BJ (cell line): ENCODE results near the gene TRMT11. TPM values are rescaled to one million over a fixed set of nuclear protein-coding genes. Genes with fewer than 3 reads are reported as not detected.

Source experiments
- CTCF ChIA-PET: fragments of 350-600 bp; formaldehyde crosslinking; extraction: SDS; loops from one replicate; lab custom pipeline; 2021; ENCODE audit warnings: antibody characterized with exemption, inconsistent platforms; lab: Yijun Ruan, JAX
- POLR2A ChIA-PET: fragments of 300-600 bp; sonication (Branson Sonifier 250); formaldehyde crosslinking; extraction: SDS; loops from one replicate; lab custom pipeline; 2021; ENCODE audit warnings: antibody characterized with exemption; lab: Charles Lee
- DNase-seq: peaks from one replicate; pipeline ENCODE4 v3.0.0-alpha.2; 2011; ENCODE audit warnings: low read depth
- H3K27me3 ChIP-seq: 2 replicates; pipeline ENCODE4 v1.6.0; 2011; ENCODE audit warnings: low read length; ENCODE audit not compliant: control insufficient read depth, insufficient read depth
- H3K36me3 ChIP-seq: 2 replicates; pipeline ENCODE4 v1.5.1; 2011; ENCODE audit warnings: low read length; ENCODE audit not compliant: control insufficient read depth, insufficient read depth
- H3K4me3 ChIP-seq: 2 replicates; pipeline ENCODE4 v1.5.1; 2011; ENCODE audit warnings: low read depth, mild to moderate bottlenecking, control low read depth, low read length
- polyA plus RNA-seq: library from polyadenylated mRNA; depleted of rRNA; stranded (reverse); fragments of >200 nt; gene quantifications from 2 replicates; pipeline ENCODE4 v1.2.3, GENCODE V29; 2011
- TF ChIP-seq, protein P1 (sequence below): IDR thresholded peaks from 2 replicates; pipeline ENCODE4 v1.5.1; 2011; ENCODE audit warnings: low read depth, mild to moderate bottlenecking, control low read depth, inconsistent platforms, low read length, moderate library complexity; ENCODE audit not compliant: insufficient read depth

TRMT11 gene
- polyA plus RNA-seq, 1 experiment = 10.1 TPM

DNA sequence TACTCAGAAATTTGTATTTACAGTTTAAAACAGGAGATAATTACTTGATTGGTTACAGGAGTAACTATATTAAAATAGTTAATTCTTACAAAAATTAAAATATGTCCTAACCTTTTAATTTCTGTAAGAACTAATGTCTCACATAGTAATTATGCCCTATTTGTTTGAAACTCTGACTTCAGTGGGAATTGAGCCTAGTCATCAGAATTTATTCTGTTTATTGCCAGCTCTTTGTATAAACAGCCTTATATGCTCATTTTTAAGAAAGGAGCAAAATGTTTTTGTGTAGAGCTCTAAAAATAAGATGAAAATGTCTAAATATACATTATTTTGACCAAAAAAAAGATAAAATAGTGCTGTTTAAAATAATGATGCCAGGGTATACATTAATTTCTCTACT lies 21.5 kb downstream of the TRMT11 start:
- H3K4me3 ChIP-seq = no peak overlapping the region
- CTCF ChIA-PET = interaction anchor here (1.1 kb wide), 1 partner anchor 13 kb away, joined by 3 read pairs; no protein-coding TSS in a partner anchor
- POLR2A ChIA-PET = interaction anchor here (0.6 kb wide), 1 partner anchor 917 kb away, joined by 4 read pairs; no protein-coding TSS in a partner anchor
- no peaks in the 10 kb centered on the region for H3K27me3 ChIP-seq
- TF ChIP-seq, protein P1, sequence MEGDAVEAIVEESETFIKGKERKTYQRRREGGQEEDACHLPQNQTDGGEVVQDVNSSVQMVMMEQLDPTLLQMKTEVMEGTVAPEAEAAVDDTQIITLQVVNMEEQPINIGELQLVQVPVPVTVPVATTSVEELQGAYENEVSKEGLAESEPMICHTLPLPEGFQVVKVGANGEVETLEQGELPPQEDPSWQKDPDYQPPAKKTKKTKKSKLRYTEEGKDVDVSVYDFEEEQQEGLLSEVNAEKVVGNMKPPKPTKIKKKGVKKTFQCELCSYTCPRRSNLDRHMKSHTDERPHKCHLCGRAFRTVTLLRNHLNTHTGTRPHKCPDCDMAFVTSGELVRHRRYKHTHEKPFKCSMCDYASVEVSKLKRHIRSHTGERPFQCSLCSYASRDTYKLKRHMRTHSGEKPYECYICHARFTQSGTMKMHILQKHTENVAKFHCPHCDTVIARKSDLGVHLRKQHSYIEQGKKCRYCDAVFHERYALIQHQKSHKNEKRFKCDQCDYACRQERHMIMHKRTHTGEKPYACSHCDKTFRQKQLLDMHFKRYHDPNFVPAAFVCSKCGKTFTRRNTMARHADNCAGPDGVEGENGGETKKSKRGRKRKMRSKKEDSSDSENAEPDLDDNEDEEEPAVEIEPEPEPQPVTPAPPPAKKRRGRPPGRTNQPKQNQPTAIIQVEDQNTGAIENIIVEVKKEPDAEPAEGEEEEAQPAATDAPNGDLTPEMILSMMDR = no peak
- DNase-seq = no peak
- no peaks in the 10 kb centered on the region for H3K36me3 ChIP-seq

DNA sequence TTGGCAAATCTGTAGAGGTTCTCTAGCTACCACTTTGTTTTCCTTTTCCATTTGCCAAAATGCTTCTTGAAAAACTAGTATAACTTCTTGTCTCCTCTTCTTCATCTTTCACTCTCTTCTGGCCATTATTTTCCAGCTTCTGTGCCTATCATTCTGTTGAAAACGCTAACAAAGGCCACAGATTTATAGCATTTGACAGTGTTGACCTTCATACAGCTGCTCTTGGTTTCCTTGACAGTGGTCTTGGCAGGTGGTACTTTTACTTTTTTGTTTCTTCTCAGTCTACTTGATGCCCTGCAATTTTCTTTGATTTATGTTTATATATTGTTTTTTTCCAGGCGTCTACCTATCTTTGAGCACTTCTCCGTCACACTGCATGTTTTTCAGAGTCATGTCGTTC lies 23.7 kb downstream of the TRMT11 start:
- TF ChIP-seq, protein P1 = no peak
- no peak overlapping the region for H3K4me3 ChIP-seq
- ChIA-PET CTCF (interaction anchor here (1.1 to 4.0 kb wide), 2 partner anchors 14 to 23 kb away, joined by 3 to 13 read pairs; no protein-coding TSS in a partner anchor), POLR2A (no interaction called here)
- no peak for DNase-seq
- no peaks in the 10 kb centered on the region; the same call in 1 of the 2 replicates for H3K36me3 ChIP-seq
- no peaks in the 10 kb centered on the region for H3K27me3 ChIP-seq

DNA sequence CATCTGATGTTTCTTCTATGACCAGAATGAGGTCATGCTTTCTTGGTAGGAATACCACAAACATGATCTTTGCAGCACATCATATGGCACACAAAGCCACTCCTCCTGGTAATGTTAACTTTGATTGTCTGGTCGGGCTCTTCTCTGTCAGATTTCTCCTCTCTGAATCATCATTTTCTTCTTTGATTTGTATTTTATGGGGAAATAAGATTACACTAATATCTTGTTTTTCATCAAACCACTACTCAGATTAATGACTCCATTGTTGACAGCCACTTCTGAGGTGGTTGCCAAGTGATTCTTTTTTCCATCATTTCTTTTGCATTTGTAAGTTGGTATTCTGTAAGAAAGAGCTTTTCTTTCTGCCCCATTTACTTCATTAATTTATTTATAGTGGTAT lies 29.5 kb downstream of the TRMT11 start:
- Histone ChIP-seq H3K27me3 (no peaks in the 10 kb centered on the region), H3K4me3 (no peak overlapping the region), H3K36me3 (peaks cover under 1% of the 10 kb centered on the region; the same call in 1 of the 2 replicates)
- POLR2A ChIA-PET = no interaction called here
- DNase-seq = no peak
- TF ChIP-seq, protein P1 = no peak
- CTCF ChIA-PET = no interaction called here

DNA sequence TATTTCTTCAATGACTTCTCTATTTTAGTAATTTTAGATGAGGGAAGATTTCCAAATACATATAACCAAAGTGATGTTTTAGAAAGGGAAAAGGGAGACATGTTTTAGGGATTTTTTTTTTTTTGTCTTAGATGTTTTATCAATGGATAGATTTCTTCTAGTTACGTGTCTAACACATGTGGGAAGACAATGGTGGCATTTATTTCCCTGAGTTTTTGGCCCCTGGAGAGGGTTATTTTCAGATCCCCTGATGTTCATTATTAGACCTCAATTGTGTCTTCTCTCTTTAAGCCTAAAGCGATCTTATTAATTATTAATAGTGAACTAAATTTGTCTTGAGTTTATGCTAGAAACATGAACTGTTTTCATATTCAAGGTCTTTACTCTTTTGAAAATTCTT lies 30.3 kb downstream of the TRMT11 start:
- CTCF ChIA-PET = no interaction called here
- no peak for DNase-seq
- Histone ChIP-seq H3K4me3 (no peak overlapping the region), H3K27me3 (no peaks in the 10 kb centered on the region), H3K36me3 (peaks cover 2% of the 10 kb centered on the region; the same call in 1 of the 2 replicates)
- TF ChIP-seq, protein P1 = no peak
- POLR2A ChIA-PET = no interaction called here

DNA sequence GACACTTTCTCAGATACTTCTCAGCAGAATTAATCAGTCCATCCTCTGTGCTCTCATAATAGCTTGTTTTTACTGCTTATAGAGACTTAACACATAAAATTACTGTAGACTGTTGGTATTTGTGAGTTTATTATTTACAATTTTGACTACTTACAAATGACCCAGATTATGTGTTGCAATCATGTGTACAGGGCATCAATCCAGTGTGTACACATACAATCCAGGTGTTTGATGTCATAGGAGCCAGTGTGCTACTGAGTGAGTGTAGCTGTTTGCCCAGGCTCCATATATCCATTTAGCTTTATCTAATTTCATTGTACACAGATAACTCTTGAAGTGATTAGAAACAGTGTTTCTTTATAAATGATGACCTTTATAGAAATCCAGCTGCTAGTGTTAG lies 31.3 kb downstream of the TRMT11 start:
- Histone ChIP-seq H3K27me3 (no peaks in the 10 kb centered on the region), H3K4me3 (no peak overlapping the region), H3K36me3 (peaks cover 2% of the 10 kb centered on the region; the same call in 1 of the 2 replicates)
- DNase-seq = no peak
- ChIA-PET POLR2A (no interaction called here), CTCF (interaction anchor here (0.6 to 1.2 kb wide), 3 partner anchors 22 to 87 kb away, joined by 3 to 6 read pairs (median 3); no protein-coding TSS in a partner anchor)
- TF ChIP-seq, protein P1 = no peak
